ENCODE measurements around the gene PALM.

Gene PALM

GRCh38 chr19:757811-758668 lies 49.3 kb downstream of the PALM start:
- Histone ChIP-seq H3K27ac (ENCODE audit: insufficient read depth in 1 of 2, low read depth in 1 of 2, low read length in 2 of 2, poor library complexity in 1 of 2, severe bottlenecking in 2 of 2) (no peak overlapping the region), H3K4me1 (ENCODE audit: control extremely low read depth in 1 of 4, control insufficient read depth in 4 of 4, insufficient read depth in 4 of 4, low read length in 3 of 4) (no peaks in the 10 kb centered on the region), H3K27me3 (replicated peaks in 2 of 5; ENCODE audit: control insufficient read depth in 4 of 5, insufficient read depth in 5 of 5, low read length in 4 of 5) (no peaks in the 10 kb centered on the region), H3K9me3 (ENCODE audit: control extremely low read depth in 1 of 5, control insufficient read depth in 4 of 5, insufficient read depth in 2 of 5, low read depth in 1 of 5, low read length in 4 of 5) (peaks cover 1 to 12% (median 6%) of the 10 kb centered on the region in 5 experiments), H3K36me3 (ENCODE audit: control insufficient read depth in 4 of 4, insufficient read depth in 4 of 4, low read length in 3 of 4) (no peaks in the 10 kb centered on the region), H3K4me3 (ENCODE audit: control insufficient read depth in 1 of 7, extremely low read depth in 1 of 7, insufficient read depth in 4 of 7, low read depth in 2 of 7, low read length in 6 of 7) (no peak overlapping the region)
- DNase-seq: no peak
- ChIA-PET POLR2A (no interaction called here), CTCF (interaction anchor here (0.6 to 1.0 kb wide), 2 partner anchors 68 to 88 kb away, joined by 3 read pairs; no protein-coding TSS in a partner anchor)
- WGBS (ENCODE audit: insufficient coverage): 97% methylated on average over 48 of the region's 50 CpGs

DNA sequence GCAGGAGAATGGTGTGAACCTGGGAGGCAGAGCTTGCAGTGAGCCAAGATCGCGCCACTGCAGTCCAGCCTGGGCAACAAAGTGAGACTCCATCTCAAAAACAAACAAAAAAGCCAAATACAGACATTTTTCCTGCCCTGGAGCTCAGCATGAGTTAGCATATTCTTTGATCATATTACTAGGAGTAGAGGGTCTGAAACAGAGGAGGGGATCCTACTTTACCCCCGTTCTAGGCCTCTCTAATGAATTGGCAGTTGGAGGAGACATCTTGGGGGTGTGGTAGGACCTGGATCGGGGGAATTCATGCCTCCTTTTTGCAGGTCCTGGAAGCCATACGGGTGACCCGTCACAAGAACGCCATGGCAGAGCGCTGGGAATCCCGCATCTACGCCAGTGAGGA lies 54.4 kb downstream of the PALM start:
- 94% methylated on average over 7 of the region's 10 CpGs for WGBS (ENCODE audit: insufficient coverage)
- Histone ChIP-seq H3K27me3 (replicated peaks in 2 of 5; ENCODE audit: control insufficient read depth in 4 of 5, insufficient read depth in 5 of 5, low read length in 4 of 5) (no peaks in the 10 kb centered on the region), H3K27ac (ENCODE audit: insufficient read depth in 1 of 2, low read depth in 1 of 2, low read length in 2 of 2, poor library complexity in 1 of 2, severe bottlenecking in 2 of 2) (no peak overlapping the region), H3K9me3 (ENCODE audit: control extremely low read depth in 1 of 5, control insufficient read depth in 4 of 5, insufficient read depth in 2 of 5, low read depth in 1 of 5, low read length in 4 of 5) (peaks cover 0 to 7% (median 5%) of the 10 kb centered on the region in 5 experiments), H3K4me1 (ENCODE audit: control extremely low read depth in 1 of 4, control insufficient read depth in 4 of 4, insufficient read depth in 4 of 4, low read length in 3 of 4) (no peaks in the 10 kb centered on the region), H3K4me3 (ENCODE audit: control insufficient read depth in 1 of 7, extremely low read depth in 1 of 7, insufficient read depth in 4 of 7, low read depth in 2 of 7, low read length in 6 of 7) (no peak overlapping the region), H3K36me3 (ENCODE audit: control insufficient read depth in 4 of 4, insufficient read depth in 4 of 4, low read length in 3 of 4) (no peaks in the 10 kb centered on the region)
- ChIA-PET POLR2A (no interaction called here), CTCF (interaction anchor here (0.6 to 2.1 kb wide), 2 partner anchors 10 to 23 kb away, joined by 3 to 5 read pairs; no protein-coding TSS in a partner anchor)
- DNase-seq: no peak

DNA sequence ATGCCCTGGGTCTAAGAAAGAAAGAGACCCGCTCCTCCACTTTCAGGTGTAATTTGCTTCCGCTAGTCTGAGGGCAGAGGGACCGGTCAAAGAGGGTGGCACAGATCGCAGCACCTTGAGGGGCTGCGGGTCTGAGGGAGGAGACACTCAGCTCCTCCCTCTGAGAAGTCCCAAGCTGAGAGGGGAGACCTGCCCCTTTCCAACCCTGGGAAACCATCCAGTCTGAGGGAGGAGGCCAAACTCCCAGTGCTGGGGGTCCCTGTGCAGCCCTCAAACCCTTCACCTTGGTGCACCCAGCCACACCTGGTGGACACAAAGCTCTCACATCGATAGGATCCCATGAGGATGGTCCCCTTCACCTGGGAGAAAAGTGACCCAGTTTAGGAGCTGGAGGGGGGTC lies 55.1 kb downstream of the PALM start:
- ChIA-PET CTCF (interaction anchor here (2.1 kb wide), 1 partner anchor 10 kb away, joined by 5 read pairs; no protein-coding TSS in a partner anchor), POLR2A (no interaction called here)
- Histone ChIP-seq H3K36me3 (ENCODE audit: control insufficient read depth in 4 of 4, insufficient read depth in 4 of 4, low read length in 3 of 4) (no peaks in the 10 kb centered on the region), H3K4me3 (ENCODE audit: control insufficient read depth in 1 of 7, extremely low read depth in 1 of 7, insufficient read depth in 4 of 7, low read depth in 2 of 7, low read length in 6 of 7) (no peak overlapping the region), H3K27me3 (replicated peaks in 2 of 5; ENCODE audit: control insufficient read depth in 4 of 5, insufficient read depth in 5 of 5, low read length in 4 of 5) (no peaks in the 10 kb centered on the region), H3K27ac (ENCODE audit: insufficient read depth in 1 of 2, low read depth in 1 of 2, low read length in 2 of 2, poor library complexity in 1 of 2, severe bottlenecking in 2 of 2) (no peak overlapping the region), H3K4me1 (ENCODE audit: control extremely low read depth in 1 of 4, control insufficient read depth in 4 of 4, insufficient read depth in 4 of 4, low read length in 3 of 4) (no peaks in the 10 kb centered on the region), H3K9me3 (ENCODE audit: control extremely low read depth in 1 of 5, control insufficient read depth in 4 of 5, insufficient read depth in 2 of 5, low read depth in 1 of 5, low read length in 4 of 5) (peaks cover 0 to 2% (median 0%) of the 10 kb centered on the region in 5 experiments)
- 83% methylated on average over 5 of the region's 6 CpGs for WGBS (ENCODE audit: insufficient coverage)
- DNase-seq: no peak

DNA sequence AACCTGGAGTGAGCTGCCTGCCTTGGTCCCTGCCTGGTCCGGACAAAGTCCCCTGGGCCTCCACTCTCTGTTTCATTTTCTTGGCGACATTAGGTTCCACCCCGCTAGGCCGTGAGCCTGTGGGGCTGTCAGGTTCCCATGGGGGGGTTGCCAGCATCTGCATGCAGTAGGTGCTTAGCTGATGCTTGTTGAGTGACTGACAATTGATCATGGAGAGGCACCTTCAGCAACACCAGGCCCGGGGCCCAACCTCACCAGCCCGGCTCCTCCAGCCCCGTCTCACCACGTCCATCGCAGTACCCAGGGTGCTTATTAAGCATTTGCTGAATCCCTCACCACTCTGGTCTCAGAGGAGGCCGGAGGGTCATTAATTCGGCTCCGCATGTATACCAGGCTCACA lies 55.6 kb downstream of the PALM start:
- Histone ChIP-seq H3K27ac (ENCODE audit: insufficient read depth in 1 of 2, low read depth in 1 of 2, low read length in 2 of 2, poor library complexity in 1 of 2, severe bottlenecking in 2 of 2) (no peak overlapping the region), H3K4me3 (ENCODE audit: control insufficient read depth in 1 of 7, extremely low read depth in 1 of 7, insufficient read depth in 4 of 7, low read depth in 2 of 7, low read length in 6 of 7) (no peak overlapping the region), H3K4me1 (ENCODE audit: control extremely low read depth in 1 of 4, control insufficient read depth in 4 of 4, insufficient read depth in 4 of 4, low read length in 3 of 4) (no peaks in the 10 kb centered on the region), H3K36me3 (ENCODE audit: control insufficient read depth in 4 of 4, insufficient read depth in 4 of 4, low read length in 3 of 4) (no peaks in the 10 kb centered on the region), H3K27me3 (replicated peaks in 2 of 5; ENCODE audit: control insufficient read depth in 4 of 5, insufficient read depth in 5 of 5, low read length in 4 of 5) (no peaks in the 10 kb centered on the region), H3K9me3 (ENCODE audit: control extremely low read depth in 1 of 5, control insufficient read depth in 4 of 5, insufficient read depth in 2 of 5, low read depth in 1 of 5, low read length in 4 of 5) (peaks cover 0 to 2% (median 0%) of the 10 kb centered on the region in 5 experiments)
- over 99% methylated on average over 12 of the region's 12 CpGs for WGBS (ENCODE audit: insufficient coverage)
- ChIA-PET POLR2A (no interaction called here), CTCF (interaction anchor here (2.1 kb wide), 1 partner anchor 9 kb away, joined by 5 read pairs; no protein-coding TSS in a partner anchor)
- no peak for DNase-seq

- peaks cover 0 to 2% (median 0%) of the 10 kb centered on the region in 5 experiments for H3K9me3 ChIP-seq (ENCODE audit: control extremely low read depth in 1 of 5, control insufficient read depth in 4 of 5, insufficient read depth in 2 of 5, low read depth in 1 of 5, low read length in 4 of 5)
- H3K27ac ChIP-seq (ENCODE audit: insufficient read depth in 1 of 2, low read depth in 1 of 2, low read length in 2 of 2, poor library complexity in 1 of 2, severe bottlenecking in 2 of 2): no peak overlapping the region
- H3K4me1 ChIP-seq (ENCODE audit: control extremely low read depth in 1 of 4, control insufficient read depth in 4 of 4, insufficient read depth in 4 of 4, low read length in 3 of 4): no peaks in the 10 kb centered on the region
- DNase-seq: no peak
- no peaks in the 10 kb centered on the region for H3K27me3 ChIP-seq (replicated peaks in 2 of 5; ENCODE audit: control insufficient read depth in 4 of 5, insufficient read depth in 5 of 5, low read length in 4 of 5)
- ChIA-PET POLR2A (no interaction called here), CTCF (interaction anchor here (2.1 kb wide), 1 partner anchor 8 kb away, joined by 5 read pairs; no protein-coding TSS in a partner anchor)
- H3K4me3 ChIP-seq (ENCODE audit: control insufficient read depth in 1 of 7, extremely low read depth in 1 of 7, insufficient read depth in 4 of 7, low read depth in 2 of 7, low read length in 6 of 7): no peak overlapping the region
- 93% methylated on average over 5 of the region's 7 CpGs for WGBS (ENCODE audit: insufficient coverage)
- no peaks in the 10 kb centered on the region for H3K36me3 ChIP-seq (ENCODE audit: control insufficient read depth in 4 of 4, insufficient read depth in 4 of 4, low read length in 3 of 4)
Observed at GRCh38 chr19:765179-765738, 56.5 kb downstream of the PALM start.

- H3K27me3 ChIP-seq (replicated peaks in 2 of 5; ENCODE audit: control insufficient read depth in 4 of 5, insufficient read depth in 5 of 5, low read length in 4 of 5): no peaks in the 10 kb centered on the region
- ChIA-PET CTCF (interaction anchor here (1.6 kb wide), 1 partner anchor 31 kb away, joined by 4 read pairs; no protein-coding TSS in a partner anchor), POLR2A (no interaction called here)
- no peak for DNase-seq
- no peak overlapping the region for H3K27ac ChIP-seq (ENCODE audit: insufficient read depth in 1 of 2, low read depth in 1 of 2, low read length in 2 of 2, poor library complexity in 1 of 2, severe bottlenecking in 2 of 2)
- no peaks in the 10 kb centered on the region for H3K4me1 ChIP-seq (ENCODE audit: control extremely low read depth in 1 of 4, control insufficient read depth in 4 of 4, insufficient read depth in 4 of 4, low read length in 3 of 4)
- no peak overlapping the region for H3K4me3 ChIP-seq (ENCODE audit: control insufficient read depth in 1 of 7, extremely low read depth in 1 of 7, insufficient read depth in 4 of 7, low read depth in 2 of 7, low read length in 6 of 7)
- no peaks in the 10 kb centered on the region for H3K36me3 ChIP-seq (ENCODE audit: control insufficient read depth in 4 of 4, insufficient read depth in 4 of 4, low read length in 3 of 4)
- no peaks in the 10 kb centered on the region for H3K9me3 ChIP-seq (ENCODE audit: control extremely low read depth in 1 of 5, control insufficient read depth in 4 of 5, insufficient read depth in 2 of 5, low read depth in 1 of 5, low read length in 4 of 5)
- WGBS (ENCODE audit: insufficient coverage): 95% methylated on average over 14 of the region's 14 CpGs
Observed at GRCh38 chr19:768424-768823, 59.7 kb downstream of the PALM start.

DNA sequence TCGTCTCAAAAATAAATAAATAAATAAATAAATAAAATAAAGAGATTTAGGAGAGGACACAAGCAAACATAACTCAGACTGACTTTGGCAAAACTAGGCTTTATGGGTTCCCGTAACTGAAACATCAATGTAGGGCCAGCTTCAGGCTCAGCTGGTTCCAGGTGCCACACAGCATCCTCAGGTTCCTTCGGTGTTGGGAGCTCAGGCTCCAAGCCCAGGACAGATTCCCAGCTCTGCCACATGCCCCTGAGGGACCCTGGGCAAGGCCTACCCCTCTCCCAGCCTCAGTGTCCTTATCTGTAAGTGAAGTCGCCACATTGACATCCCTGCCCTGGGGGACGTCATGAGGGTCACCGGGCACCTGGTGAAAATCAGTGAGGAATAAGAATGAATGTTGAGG lies 60.9 kb downstream of the PALM start:
- POLR2A ChIA-PET: no interaction called here
- H3K27ac ChIP-seq (ENCODE audit: insufficient read depth in 1 of 2, low read depth in 1 of 2, low read length in 2 of 2, poor library complexity in 1 of 2, severe bottlenecking in 2 of 2): no peak overlapping the region
- no peaks in the 10 kb centered on the region for H3K9me3 ChIP-seq (ENCODE audit: control extremely low read depth in 1 of 5, control insufficient read depth in 4 of 5, insufficient read depth in 2 of 5, low read depth in 1 of 5, low read length in 4 of 5)
- CTCF ChIA-PET: interaction anchor here (0.6 to 2.4 kb wide), 11 partner anchors 15 to 212 kb away, joined by 3 to 9 read pairs (median 4); partner anchors contain the start of gene ELANE
- H3K36me3 ChIP-seq (ENCODE audit: control insufficient read depth in 4 of 4, insufficient read depth in 4 of 4, low read length in 3 of 4): no peaks in the 10 kb centered on the region
- H3K27me3 ChIP-seq (replicated peaks in 2 of 5; ENCODE audit: control insufficient read depth in 4 of 5, insufficient read depth in 5 of 5, low read length in 4 of 5): no peaks in the 10 kb centered on the region
- H3K4me3 ChIP-seq (ENCODE audit: control insufficient read depth in 1 of 7, extremely low read depth in 1 of 7, insufficient read depth in 4 of 7, low read depth in 2 of 7, low read length in 6 of 7): no peak overlapping the region
- 93% methylated on average over 5 of the region's 6 CpGs for WGBS (ENCODE audit: insufficient coverage)
- DNase-seq: no peak
- H3K4me1 ChIP-seq (ENCODE audit: control extremely low read depth in 1 of 4, control insufficient read depth in 4 of 4, insufficient read depth in 4 of 4, low read length in 3 of 4): no peaks in the 10 kb centered on the region
